ENCODE data around the gene GATB. TPM values are rescaled to one million over a fixed set of nuclear protein-coding genes. Genes with fewer than 3 reads are reported as not detected.

Gene GATB, protein sequence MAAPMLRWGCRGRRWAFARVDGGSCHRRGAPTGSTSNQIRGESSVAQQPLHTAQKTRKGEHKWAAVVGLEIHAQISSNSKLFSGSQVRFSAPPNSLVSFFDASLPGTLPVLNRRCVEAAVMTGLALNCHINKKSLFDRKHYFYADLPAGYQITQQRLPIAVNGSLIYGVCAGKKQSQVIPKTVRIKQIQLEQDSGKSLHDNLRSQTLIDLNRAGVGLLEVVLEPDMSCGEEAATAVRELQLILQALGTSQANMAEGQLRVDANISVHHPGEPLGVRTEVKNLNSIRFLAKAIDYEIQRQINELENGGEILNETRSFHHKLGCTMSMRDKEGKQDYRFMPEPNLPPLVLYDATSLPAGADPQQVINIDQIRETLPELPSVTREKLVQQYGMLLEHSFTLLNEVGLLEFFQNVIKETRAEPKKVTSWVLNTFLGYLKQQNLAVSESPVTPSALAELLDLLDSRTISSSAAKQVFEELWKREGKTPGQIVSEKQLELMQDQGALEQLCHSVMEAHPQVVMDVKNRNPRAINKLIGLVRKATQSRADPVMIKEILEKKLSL
- total RNA-seq = 12.3 and 14.5 TPM in 2 replicates

DNA sequence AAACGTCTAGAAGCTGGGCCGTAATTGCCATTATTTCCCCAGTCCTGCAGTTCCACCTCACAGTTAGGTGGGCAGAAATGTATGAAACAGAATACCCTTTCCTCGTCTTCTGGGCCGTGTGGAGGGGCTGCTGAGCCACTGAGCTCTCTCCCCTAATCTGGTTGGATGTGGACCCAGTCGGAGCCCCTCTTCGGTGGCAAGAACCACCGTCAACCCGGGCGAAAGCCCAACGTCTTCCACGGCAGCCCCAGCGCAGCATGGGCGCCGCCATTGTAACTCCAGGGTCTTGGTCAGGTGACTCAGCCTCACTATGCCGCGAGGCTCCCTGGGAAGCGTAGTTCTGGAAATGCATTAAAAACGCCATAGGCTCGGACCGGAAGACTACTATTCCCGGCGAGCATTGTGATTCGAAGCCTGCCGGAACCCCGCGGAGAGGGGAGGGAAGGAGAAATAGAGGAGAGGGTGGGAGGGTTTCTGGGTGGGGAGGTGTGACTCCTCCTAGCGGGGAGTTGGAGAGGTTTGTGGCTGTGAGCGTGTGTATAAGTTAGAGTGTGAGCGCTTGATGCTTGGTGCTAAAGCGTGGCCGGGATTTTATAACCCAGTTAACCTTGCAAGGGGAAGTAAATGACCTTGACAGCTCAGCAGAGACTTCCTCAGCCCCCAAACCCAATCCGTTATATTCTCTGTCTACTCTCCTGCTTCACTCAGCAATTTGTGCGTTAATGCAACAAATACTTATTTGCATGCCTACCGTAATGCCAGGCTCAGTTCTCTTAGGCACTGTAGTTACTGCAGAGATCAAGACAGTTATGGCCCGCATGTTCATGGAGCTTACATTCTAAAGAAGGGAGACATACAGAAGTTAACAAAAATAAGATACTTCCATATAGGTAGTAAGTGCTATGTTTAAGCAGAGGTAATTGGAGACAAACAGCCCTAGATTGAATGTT lies at the start of gene GATB:
TSS of gene GATB (minus strand) at position 296 of the 950 bp plus-strand sequence. CDS start at position 271, 25 bp downstream.

All from nasal cavity respiratory epithelium epithelial cell of viscerocranial mucosa (primary cell).